Panc1 (cell line): ENCODE measurements around the gene CYP27B1. TPM values are rescaled to one million over a fixed set of nuclear protein-coding genes. Genes with fewer than 3 reads are reported as not detected.

ENCODE experiments used
- ATAC-seq: fragments of 200-7000 bp; cut with Tn5 transposase; 2 replicates; pipeline ENCODE4 v1.9.1; 2020; ENCODE audit warnings: mild to moderate bottlenecking, moderate library complexity
- BruUV-seq: library from RNA; stranded (reverse); fragments of 400-500 nt; replicated peaks from 2 replicates; lab custom pipeline; 2021; lab: Mats Ljungman, UMichigan
- CTCF ChIA-PET: fragments of 300-600 bp; sonication (Branson Sonifier 250); formaldehyde crosslinking; loops from one replicate; lab custom pipeline; 2022; ENCODE audit warnings: antibody characterized with exemption; lab: Charles Lee
- POLR2A ChIA-PET: fragments of 300-600 bp; sonication (Branson Sonifier 250); formaldehyde crosslinking; loops from one replicate; lab custom pipeline; 2022; ENCODE audit warnings: antibody characterized with exemption; lab: Charles Lee
- DNase-seq: peaks from one replicate; pipeline ENCODE4 v3.0.0-alpha.2; 2010; ENCODE audit warnings: low read depth, low spot score
- H3K27ac ChIP-seq: 2 replicates; pipeline ENCODE4 v1.5.1; 2011; ENCODE audit warnings: mild to moderate bottlenecking, low read length, inconsistent platforms
- H3K27me3 ChIP-seq: fragments of 200-500 bp; sonication (Bioruptor generic); 2 replicates; pipeline ENCODE4 v1.6.0; 2014; ENCODE audit warnings: low read length, inconsistent platforms; ENCODE audit not compliant: control insufficient read depth, insufficient read depth
- H3K36me3 ChIP-seq: fragments of 200-500 bp; sonication (Bioruptor generic); 2 replicates; pipeline ENCODE4 v1.5.1; 2014; ENCODE audit warnings: inconsistent platforms, mild to moderate bottlenecking, low read length, moderate library complexity; ENCODE audit not compliant: control insufficient read depth, insufficient read depth
- H3K4me1 ChIP-seq: 2 replicates; pipeline ENCODE4 v1.5.1; 2011; ENCODE audit warnings: inconsistent platforms, mild to moderate bottlenecking, low read length, moderate library complexity; ENCODE audit not compliant: control insufficient read depth, insufficient read depth
- H3K4me3 ChIP-seq, 2 experiments: 2 replicates each; pipeline ENCODE4 v1.5.1; 2011 to 2012; ENCODE audit warnings: low read depth in 2 of 2, low read length in 2 of 2, mild to moderate bottlenecking in 2 of 2, inconsistent platforms in 1 of 2, moderate library complexity in 1 of 2
- H3K9me3 ChIP-seq: fragments of 200-500 bp; sonication (Bioruptor generic); 2 replicates; pipeline ENCODE4 v1.5.1; 2014; ENCODE audit warnings: low read depth, mild to moderate bottlenecking, inconsistent platforms, low read length, moderate library complexity; ENCODE audit not compliant: control insufficient read depth, insufficient read depth
- CTCF ChIP-seq: fragments of 450-650 bp; IDR thresholded peaks from 2 replicates; pipeline ENCODE4 v1.5.1; 2017; ENCODE audit warnings: mild to moderate bottlenecking
- POLR2AphosphoS5 ChIP-seq: IDR thresholded peaks from 2 replicates; pipeline ENCODE4 v1.6.1; 2012; ENCODE audit warnings: mild to moderate bottlenecking, low read depth, low read length, moderate library complexity
- REST ChIP-seq, 2 experiments: IDR thresholded peaks; 2 replicates each; pipeline ENCODE4 v1.6.1; 2011 to 2012; ENCODE audit warnings: low read depth in 2 of 2, control low read depth in 1 of 2, low read length in 1 of 2, mild to moderate bottlenecking in 1 of 2, moderate library complexity in 1 of 2; ENCODE audit not compliant: insufficient read depth in 1 of 2
- SIN3A ChIP-seq: IDR thresholded peaks from 2 replicates; pipeline ENCODE4 v1.6.1; 2012; ENCODE audit warnings: low read depth, mild to moderate bottlenecking, low read length, moderate library complexity, borderline replicate concordance; ENCODE audit not compliant: insufficient read depth
- TCF7L2 ChIP-seq: IDR thresholded peaks from 2 replicates; pipeline ENCODE4 v1.6.1; 2011; ENCODE audit warnings: mild to moderate bottlenecking, low read depth, low read length, inconsistent platforms
- in situ Hi-C: cut with HindIII; loops from 2 replicates; pipeline ENCODE4 v1.10.0; 2016; ENCODE audit warnings: low sequenced_read_pairs, low pct_unique_long_range_greater_than_20kb
- intact Hi-C: fragments of 100-400 bp; cut with micrococcal nuclease; formaldehyde crosslinking; loops from one replicate; pipeline ENCODE4 v1.10.0; 2022; ENCODE audit not compliant: unreplicated experiment
- total RNA-seq: library from RNA; stranded (reverse); gene quantifications from one replicate; pipeline ENCODE4 v1.2.1, GENCODE V29; 2021; ENCODE audit not compliant: unreplicated experiment

CYP27B1 gene
- total RNA-seq, 1 experiment from 2014 or later, result 4.0 TPM

- ChIA-PET POLR2A (no interaction called here), CTCF (no interaction called here)
- BruUV-seq, result no TSS peak
- Histone ChIP-seq H3K4me3 (no peak overlapping the region), H3K9me3 (no peaks in the 10 kb centered on the region), H3K27me3 (no peaks in the 10 kb centered on the region), H3K27ac (no peak overlapping the region), H3K4me1 (peaks cover 4% of the 10 kb centered on the region; the same call in 1 of the 2 replicates), H3K36me3 (no peaks in the 10 kb centered on the region)
- intact Hi-C loops (no loop called here), in situ Hi-C loops (no loop called here)
- TF ChIP-seq TCF7L2 (no peak), POLR2AphosphoS5 (no peak), REST (IDR thresholded peaks at IDR 0.05; ENCODE audit: insufficient read depth in 1 of 2, low read depth in 2 of 2, low read length in 1 of 2) (no peak), SIN3A (no peak), CTCF (no peak)
- DNase-seq (no peak), ATAC-seq (no peak)
Measured at GRCh38 chr12:57730336-57731067, 36.4 kb downstream of the CYP27B1 start.

DNA sequence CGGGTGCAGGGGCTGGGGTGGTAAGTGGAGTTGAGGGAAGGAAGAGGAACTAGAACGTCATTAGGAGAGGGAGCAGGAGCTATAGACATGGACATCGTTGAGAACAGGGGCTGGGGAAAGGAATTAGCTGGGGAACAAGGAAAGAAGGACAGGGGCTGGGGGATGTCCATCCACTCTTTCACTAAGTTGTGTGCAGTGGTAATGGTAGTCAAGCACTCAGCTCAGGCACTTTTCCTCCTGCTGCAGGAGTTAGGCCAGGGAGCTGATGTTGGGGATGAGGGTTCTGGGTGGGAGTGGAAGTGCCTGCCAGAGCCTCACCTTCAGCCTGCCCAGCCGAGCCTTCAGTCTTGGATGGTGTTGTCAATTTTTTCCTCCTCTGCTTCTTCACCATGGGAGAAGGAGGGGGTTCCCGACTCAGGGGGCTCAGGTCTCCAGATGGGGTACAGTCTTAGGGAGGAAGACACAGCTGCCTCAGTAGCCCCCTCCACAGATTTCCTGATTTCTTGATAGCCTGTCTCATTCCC, 37.5 kb downstream of the CYP27B1 start:
- peaks cover 4% of the 10 kb centered on the region; the same call in 1 of the 2 replicates for H3K4me1 ChIP-seq
- H3K27me3 ChIP-seq, result no peaks in the 10 kb centered on the region
- in situ Hi-C loops, result no loop called here
- BruUV-seq, result no TSS peak
- TF ChIP-seq CTCF (no peak), POLR2AphosphoS5 (no peak), SIN3A (no peak), REST (IDR thresholded peaks at IDR 0.05; ENCODE audit: insufficient read depth in 1 of 2, low read depth in 2 of 2, low read length in 1 of 2) (no peak), TCF7L2 (no peak)
- ChIA-PET CTCF (no interaction called here), POLR2A (no interaction called here)
- no peaks in the 10 kb centered on the region for H3K9me3 ChIP-seq
- intact Hi-C loops, result no loop called here
- DNase-seq, result no peak
- H3K36me3 ChIP-seq, result no peaks in the 10 kb centered on the region
- no peak overlapping the region for H3K27ac ChIP-seq
- H3K4me3 ChIP-seq, result no peak overlapping the region
- ATAC-seq, result no peak
